NCI-H128 (cell line): ENCODE measurements around the gene TNS4.

Source experiments
- DNase-seq: peaks from one replicate; lab custom pipeline; 2025; ENCODE audit not compliant: unreplicated experiment; lab: John Stamatoyannopoulos, UW

The TNS4 gene

GRCh38 chr17:40495140-40495539 is 6.3 kb downstream of the TNS4 start:
- no peak for DNase-seq

GRCh38 chr17:40493697-40494096 is 7.7 kb downstream of the TNS4 start:
- no peak for DNase-seq

- DNase-seq = no peak
Measured at GRCh38 chr17:40491486-40491885, 9.9 kb downstream of the TNS4 start.

GRCh38 chr17:40490982-40491381 is 10.4 kb downstream of the TNS4 start:
- DNase-seq = no peak

- DNase-seq = no peak
Measured at GRCh38 chr17:40490289-40490853, 11.1 kb downstream of the TNS4 start.

- no peak for DNase-seq
Measured at GRCh38 chr17:40487371-40488020, 13.9 kb downstream of the TNS4 start.

GRCh38 chr17:40486522-40487370 is 14.7 kb downstream of the TNS4 start:
- no peak for DNase-seq

- no peak for DNase-seq
Measured at GRCh38 chr17:40485851-40486521, 15.4 kb downstream of the TNS4 start.

GRCh38 chr17:40484973-40485530 is 16.4 kb downstream of the TNS4 start:
- no peak for DNase-seq

GRCh38 chr17:40484285-40484972 is 17.0 kb downstream of the TNS4 start:
- no peak for DNase-seq

- no peak for DNase-seq
Measured at GRCh38 chr17:40483679-40484078, 17.7 kb downstream of the TNS4 start.

- DNase-seq = no peak
Measured at GRCh38 chr17:40482722-40483121, 18.7 kb downstream of the TNS4 start.

- DNase-seq = no peak
Measured at GRCh38 chr17:40481106-40481505, 20.3 kb downstream of the TNS4 start.

- DNase-seq = no peak
Measured at GRCh38 chr17:40480501-40481003, 20.9 kb downstream of the TNS4 start.

GRCh38 chr17:40479754-40480480 is 21.5 kb downstream of the TNS4 start:
- no peak for DNase-seq

GRCh38 chr17:40478486-40478885 is 22.9 kb downstream of the TNS4 start:
- no peak for DNase-seq

- no peak for DNase-seq
Measured at GRCh38 chr17:40477796-40478195, 23.6 kb downstream of the TNS4 start.

GRCh38 chr17:40475234-40475908 is 26.1 kb downstream of the TNS4 start:
- no peak for DNase-seq

- no peak for DNase-seq
Measured at GRCh38 chr17:40474419-40475002, 26.9 kb downstream of the TNS4 start.
